Activated T-cell treated with anti-CD3 and anti-CD28 coated beads for 48 hours (primary cell): Measurements from ENCODE around the gene ILK.

Experiments used
- DNase-seq: peaks from one replicate; pipeline ENCODE4 v3.0.0-alpha.2; 2020; ENCODE audit warnings: low read depth

The ILK gene

DNA sequence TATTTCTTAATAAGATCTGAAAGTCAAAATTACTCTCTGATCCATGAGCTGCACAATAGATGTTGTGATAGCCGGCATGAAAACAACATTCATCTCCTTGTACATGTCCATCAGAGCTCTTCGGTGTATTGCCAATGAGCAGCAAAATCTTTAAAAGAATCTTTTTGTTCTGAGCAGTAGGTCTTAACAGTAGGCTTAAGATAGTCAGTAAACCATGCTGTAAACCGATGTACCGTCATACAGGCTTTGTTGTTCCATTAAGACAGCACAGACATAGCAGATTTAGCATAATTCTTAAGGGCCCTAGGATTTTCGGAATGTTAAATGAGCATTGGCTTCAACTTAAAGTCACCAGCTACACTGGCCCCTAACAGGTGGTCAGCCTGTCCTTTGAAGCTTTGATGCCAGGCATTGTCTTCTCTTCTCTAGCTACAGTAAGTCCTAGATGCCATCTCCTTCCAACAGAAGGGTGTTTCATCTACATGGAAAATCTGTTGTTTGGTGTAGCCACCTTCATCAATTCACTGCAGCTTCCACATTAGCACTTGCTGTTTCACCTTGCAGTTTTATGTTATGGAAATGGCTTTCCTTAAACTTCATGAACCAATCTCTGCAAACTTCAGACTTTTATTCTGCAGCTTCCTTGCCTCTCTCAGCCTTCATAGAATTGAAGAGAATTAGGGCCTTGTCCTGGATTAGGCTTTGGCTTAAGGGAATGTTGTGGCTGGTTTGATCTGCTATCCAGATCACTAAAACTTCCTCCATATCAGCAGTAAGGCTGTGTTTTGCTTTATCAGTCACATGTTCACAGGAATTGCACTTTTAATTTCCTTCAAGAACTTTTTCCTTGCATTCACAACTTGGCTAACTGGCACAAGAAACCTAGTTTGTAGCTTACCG is 28.5 kb upstream of the ILK start:
- no peak for DNase-seq

DNA sequence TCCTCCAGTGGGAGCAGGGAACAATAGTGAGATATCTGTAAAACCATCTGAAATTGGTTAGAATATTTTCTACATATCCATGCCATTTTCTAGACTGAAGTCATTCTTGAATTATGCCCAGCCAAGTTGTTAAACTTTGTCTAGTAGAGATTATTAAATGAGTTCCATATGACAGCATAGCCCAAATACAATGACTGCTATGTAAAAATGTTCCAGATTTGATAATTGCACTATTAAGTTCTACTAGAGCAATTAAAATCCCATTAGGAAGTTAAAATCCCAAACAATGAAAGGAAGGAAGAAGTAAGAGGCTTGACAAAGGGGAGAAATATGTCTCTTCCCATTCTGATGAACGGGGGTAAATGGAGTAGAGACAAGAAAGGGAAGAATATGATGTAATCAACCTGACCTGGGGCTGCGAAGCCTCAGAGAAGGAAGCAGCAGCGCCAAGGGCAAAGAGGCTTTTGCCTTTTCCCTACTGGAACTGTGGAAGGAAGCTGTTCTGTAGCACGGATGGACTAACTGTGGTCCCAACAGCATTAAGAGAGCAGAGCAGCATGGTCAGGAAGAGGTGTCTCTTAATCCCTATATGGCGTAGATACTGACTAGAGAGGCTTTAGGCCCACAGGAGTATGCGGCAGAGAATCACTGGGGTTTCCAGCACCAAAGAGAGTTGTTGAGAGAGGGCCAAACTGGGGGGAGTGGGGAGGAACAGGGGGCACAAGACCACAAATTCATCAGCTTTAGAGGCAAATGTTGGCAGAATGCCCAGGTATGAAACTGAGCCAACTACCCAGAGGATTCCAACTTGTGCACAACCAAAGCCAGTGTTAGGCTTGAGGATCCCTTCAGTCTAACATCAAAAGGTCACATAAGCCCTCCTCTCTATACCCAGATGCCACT is 26.9 kb upstream of the ILK start:
- DNase-seq, result no peak

DNA sequence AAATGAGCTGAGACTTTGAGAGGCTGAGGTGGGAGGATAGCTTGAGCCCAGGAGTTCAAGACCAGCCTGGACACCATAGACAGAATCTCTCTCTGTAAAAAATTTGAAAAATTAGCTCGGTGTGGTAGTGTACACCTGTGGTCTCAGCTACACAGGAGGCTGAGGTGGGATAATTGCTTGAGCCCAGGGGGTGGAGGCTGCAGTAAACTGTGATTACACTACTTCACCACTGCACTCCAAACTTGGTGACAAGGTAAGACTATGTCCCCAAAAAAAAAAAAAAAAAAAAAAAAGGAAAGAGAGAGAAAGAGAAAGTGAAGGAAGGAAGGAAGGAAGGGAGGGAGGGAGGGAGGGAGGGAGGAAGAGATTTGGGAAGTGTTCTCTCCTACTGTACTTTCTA is 25.4 kb upstream of the ILK start:
- no peak for DNase-seq

DNA sequence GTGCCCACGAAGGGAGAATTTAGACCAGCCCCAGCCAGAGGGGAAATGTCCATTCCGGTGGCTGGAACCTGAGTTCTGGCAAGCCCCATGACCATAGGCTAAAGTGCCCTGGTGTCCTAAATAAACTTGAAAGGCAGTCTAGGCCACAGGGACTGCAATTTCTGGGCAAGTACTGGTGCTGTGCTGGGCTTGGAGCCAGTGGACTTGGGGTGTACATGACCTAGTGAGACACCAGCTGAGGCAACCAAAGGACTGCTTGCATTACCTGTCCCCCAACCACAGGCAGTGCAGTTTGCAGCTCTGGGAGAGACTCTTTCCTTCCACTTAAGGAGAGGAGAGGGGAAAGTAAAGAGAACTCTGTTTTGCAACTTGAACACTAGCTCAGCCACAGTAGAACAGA is 23.9 kb upstream of the ILK start:
- DNase-seq, result no peak

DNA sequence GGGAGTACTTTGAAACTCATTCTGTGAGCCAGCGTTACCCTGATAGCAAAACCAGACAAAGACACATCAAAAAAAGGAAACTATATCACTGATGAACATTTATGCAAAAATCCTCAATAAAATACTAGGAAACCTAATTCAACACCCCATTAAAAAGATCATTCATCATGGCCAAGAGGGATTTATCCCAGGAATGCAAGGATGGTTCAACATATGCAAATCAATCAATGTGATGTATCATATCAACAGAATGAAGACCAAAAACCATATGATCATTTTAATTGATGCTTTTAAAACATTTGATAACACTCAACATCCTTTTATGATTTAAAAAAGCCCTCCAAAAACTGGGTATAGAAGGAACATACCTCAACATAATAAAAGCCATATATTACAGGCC is 20.0 kb upstream of the ILK start:
- no peak for DNase-seq

DNA sequence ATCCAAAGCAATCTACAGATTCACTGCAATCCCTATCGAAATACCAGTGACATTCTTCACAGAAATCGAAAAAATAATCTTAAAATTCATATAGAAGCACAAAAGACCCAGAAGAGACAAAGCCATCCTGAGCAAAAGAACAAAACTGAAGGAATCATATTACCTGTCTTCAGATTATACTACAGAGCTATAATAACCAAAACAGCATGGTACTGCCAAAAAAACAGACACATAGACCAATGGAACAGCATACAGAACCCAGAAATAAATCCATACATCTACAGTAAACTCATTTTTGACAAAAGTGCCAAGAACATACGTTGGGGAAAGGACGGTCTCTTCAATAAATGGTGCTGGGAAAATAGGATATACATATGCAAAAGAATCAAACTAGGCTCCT is 19.0 kb upstream of the ILK start:
- no peak for DNase-seq

DNA sequence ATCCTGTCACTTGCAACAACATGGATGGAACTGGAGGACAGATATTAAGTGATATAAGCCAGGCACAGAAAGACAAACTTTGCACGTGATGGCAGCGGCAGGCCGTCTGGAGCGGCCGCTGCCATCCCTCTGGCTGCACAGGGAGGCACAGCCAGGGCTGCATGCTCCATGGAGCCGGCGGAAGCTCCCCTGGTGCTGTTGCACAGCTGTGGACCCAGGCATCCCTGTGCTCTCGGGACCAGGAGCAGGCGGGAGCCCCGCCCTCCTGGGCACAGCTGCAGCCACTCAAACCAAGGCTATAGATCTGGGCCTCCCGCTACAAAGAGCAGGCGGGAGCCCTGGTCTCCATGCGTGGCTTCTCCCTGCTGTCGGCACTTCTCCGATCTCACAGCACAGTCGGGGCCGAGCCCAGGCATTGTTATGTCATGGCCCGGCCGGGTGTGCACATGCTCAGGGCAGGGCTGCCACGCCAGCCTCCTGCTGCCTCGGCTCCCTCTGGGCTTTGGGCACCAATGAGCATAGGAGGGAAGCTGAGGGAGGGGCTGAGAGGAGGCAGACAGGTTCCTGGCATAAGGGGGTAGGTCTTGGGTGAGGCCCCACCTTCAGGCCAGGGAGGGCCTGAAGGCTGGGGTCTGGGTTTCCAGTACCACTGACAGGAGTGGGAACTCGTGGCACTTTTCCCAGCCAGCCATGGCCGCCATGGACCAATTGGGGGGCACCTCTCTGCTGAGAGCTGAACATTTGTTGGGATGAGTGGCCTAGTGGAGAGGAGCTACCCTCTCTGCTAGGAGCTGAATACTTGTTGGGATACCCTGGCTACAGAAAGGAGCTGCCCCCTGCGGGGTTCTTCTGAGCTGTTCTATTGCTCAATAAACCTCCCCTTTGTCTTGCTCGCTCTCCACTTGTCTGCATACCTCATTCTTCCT is 16.9 kb upstream of the ILK start:
- no peak for DNase-seq

DNA sequence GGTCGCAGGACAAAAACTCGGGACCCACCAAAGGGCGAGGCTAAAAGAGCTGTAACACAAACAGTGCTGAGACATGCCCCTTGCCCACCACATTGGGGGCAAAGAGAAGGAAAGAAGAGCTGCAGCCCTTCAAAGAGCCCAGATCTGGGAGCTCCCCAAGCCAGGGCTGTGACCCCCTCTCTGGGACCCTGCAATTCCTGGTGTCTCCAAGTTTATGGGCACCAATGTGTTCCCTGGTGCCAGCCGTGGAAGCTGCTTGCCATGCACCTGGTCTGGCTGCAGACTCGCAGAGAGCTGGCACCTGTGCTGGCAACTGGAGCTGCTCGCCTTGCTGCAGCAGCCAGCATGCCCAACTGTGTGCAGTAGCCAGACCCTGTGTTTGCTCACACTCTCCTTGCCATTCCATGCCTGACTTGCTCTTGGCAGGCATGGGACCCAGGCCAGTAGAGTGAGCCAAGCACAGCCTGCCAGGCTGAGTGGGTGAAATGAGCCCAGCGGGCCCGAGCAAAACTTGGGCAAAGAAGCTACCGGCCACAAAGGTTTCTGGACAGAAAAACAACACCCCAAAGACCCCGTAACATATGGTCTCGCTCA is 16.1 kb upstream of the ILK start:
- no peak for DNase-seq

DNA sequence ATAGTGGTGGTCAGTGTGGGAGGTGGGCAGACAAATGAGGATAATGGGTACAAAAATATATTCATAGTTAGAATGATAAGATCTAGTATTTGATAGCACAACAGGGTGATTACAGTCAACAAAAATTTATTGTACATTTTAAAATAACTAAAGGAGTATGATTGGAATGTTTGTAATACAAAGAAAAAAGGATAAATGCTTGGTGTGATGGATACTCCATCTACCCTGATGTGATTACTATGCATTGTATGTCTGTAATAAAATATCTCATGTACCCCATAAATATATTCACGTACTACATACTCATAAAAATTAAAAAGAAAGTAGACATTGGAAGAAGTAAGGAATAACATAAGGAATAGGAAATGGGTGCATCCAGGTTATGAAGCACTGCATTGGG is 15.6 kb upstream of the ILK start:
- no peak for DNase-seq

DNA sequence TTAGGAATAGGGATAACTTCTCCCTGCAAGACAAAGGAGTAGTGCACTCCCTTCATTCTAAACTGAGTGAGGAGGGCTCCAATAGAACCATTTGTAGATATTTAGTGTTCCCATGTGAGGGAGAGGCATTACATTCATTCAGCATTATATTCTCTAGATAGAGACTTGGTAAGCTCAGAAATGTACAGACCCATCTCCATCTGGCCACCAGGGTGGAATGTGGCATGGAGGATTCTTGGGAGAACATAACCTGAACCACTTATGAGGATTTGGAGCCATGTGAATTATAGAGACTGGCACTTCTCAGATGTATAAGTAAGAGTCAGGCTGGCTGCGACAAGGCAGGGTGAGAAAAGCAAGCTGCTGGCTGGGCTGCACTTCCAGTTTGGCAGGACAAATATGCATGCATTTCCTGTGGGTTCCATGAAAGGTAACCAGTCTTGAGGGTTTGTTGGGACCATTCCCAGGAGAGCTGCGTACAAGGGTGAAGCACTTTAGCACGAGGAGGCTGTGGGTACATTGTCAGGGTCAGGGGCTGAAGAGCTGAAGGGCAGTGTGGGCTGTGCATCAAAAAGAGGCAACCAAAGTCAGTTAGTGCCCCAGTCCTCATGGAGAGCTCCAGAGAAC is 9.3 kb upstream of the ILK start:
- no peak for DNase-seq

DNA sequence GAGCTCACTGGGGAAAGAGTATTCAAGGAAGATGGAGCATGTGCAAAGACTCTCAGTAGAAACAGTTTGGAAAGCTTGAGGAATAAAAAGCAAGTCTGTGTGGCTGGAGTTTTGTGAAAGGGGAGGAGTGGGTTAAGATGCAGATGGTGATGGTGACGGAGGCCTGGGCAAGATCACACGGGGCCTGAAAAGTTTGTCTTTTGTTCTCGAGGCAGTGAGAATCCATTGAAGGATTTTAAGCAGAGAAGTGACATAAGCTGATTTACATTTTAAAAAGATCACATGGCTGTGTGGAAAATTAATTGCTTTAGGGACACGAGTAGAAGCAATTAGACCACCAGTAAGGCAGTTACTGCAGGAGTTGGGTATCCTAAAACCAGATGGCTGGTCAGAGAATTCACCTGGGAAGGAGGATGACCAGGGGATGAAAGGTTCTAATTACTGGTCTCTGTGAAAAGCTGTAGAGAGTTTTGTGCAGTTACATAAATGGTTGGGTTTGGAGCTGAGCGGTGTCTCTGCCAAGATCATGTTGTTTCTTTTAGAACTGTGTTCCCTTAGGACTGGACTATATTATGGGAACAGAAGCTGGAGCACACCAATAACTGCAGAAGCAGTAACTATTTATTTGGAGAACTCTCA is 7.2 kb upstream of the ILK start:
- DNase-seq, result no peak

DNA sequence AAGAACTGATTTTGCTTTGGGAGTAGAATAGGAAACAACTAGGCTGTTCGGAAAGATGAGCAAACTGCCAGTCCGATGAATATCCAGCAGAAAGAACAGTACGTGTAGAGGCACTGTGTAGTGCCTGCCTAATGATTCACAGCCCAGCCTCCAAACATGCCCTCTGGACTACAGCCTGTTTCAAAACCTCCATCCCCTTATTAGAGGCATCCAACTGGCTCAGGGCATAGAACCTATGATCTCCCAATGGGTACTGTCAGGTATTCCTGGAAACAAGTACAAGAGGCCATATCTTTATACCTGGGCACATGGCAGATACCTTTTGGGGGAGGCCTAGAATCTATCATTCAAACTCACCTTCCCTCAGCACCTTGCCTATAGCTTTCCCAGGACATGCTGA is 5.0 kb upstream of the ILK start:
- DNase-seq, result no peak

DNA sequence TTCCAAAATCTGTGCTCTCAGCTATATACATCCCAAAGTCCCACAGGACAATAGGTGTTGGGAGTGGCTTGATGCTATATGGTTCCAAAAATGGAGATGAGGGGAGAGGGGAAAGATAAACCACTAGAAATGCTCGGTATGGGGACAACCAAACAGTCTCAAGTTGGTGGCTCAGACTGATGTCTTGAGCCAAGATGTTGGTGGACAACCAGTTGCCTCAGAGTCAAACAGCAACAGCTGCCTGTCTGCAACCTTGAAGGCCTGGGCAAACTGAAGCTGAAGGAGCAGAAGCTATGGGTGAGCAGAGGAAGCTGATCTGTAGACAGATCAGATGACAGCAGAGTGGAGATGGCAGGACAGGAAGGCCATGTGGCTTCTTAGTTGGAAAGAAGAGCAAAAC is 4.1 kb upstream of the ILK start:
- DNase-seq, result no peak

DNA sequence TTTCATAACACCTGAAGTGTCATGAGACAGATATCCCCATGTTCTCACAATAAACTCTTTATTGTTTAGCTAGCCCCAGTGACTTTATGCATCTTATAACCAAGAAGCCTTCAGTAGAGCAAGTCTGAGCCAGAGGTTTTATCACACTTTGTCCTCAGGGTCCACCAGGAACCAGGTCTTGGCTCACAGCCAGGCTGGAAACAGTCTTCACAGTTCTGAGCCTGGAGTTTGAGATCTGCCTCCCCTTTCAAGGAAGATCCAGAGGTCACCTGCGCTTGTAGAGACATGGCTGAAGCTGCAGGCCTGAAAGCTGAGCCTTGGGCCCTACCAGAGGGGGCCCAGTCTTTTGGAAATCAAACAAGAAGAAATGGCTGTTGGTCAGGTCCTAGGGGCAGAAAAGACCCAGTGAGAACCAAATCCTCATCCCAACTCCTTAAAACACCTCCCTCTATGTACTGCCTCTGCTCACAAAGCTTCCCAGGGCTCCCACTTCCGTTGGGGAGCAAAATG is 3.6 kb upstream of the ILK start:
- no peak for DNase-seq

DNA sequence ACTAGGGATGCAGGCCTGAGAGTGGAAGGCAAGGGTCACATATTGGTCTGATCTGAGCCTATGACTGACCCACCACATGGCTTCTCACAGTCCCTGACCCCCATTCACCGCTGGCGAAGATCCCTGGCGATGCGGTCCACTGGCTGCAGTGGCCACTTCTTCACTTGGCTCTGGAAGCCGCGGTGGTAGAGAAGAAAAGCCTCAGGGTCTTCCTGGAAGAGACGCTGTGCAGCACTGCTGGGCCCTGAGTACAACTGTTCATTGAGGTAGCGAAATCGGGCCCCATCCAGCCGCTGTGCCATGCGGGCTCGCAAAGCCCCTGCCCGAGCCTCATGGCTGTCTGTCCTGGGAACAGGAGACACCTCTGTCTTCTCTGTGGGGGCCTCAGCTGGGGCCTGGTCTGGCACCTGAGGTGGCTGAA is 2.5 kb upstream of the ILK start:
- no peak for DNase-seq

DNA sequence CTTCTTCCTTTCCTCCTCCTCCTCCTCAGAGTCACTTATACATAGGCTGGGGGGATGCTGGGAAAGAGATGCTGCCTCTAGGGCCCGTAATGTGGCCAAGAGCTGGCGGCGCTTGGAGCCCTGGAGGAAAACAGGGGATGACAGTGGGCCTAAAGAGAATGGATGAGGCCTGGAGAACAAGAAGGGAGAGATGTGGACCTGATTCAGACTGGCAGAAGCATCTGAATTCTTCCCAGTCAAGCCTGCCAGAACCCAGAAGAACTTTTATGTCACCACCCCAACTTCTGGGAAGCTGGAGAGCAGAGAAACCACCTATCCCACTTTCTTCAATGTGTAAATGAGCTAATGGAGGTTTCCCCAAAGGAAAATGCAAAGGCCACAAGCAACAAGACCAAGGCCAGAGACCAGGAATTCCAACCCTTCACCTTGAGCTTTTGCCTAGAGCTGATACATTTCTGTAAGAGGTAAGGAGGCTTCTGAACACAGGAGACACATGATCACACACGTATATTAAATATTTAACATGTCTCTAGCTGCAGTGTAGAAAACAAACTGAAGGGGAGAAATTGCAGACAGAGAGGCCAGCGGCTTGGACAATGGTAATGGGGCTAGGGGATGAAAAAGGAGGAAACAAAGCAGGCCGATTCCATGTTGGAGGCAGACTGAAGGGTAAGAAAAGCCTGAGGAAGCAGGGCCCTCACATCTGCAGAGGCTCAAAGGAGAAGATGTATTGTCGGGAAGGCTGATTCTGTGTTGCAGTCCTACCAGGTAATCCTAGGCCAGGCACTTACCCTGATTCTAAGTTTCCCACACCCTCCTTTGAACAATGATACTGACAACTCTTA is 1.3 kb upstream of the ILK start:
- DNase-seq, result no peak

DNA sequence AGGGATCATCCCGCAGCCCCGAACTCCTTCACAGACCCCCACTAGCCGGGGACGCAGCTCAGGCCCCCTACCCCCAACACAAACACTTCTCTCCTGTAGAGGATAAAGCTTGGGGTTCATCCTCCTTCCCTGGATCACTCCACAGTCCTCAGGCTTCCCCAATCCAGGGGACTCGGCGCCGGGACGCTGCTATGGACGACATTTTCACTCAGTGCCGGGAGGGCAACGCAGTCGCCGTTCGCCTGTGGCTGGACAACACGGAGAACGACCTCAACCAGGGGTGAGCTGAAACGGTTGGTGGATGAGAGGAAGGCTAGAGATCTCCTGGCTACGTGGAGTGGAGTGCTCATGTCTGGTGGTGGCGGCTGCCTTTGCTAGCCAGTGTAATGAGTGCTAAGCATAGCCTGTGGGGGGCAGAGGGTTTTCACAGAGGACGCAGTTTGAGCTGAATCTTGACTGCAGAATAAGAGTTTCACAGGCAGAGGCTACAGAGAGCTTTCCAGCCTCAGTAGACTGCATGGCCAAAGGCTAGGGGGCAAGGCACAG is 580 bp downstream of the ILK start:
- peak; percentile 30 for DNase-seq

DNA sequence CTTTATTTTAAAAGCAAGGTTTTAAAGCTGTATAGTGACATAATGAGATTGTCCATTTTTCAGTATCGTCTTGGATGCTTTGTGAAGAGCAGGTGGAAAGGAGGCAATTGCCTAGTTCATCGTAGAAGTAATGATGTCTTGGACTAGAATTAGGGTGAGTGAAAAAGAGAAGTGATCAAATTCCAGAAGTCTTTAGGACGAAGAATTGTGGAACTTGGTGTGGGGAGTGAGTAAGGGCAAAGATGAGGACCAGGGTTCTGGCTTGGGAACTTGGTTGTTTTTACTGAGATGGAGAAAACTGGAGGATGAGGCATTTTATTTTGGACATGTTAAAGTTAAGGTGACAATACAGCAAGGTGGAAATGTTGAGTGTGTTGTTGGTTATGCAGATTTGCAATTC is 1.2 kb downstream of the ILK start:
- no peak for DNase-seq

DNA sequence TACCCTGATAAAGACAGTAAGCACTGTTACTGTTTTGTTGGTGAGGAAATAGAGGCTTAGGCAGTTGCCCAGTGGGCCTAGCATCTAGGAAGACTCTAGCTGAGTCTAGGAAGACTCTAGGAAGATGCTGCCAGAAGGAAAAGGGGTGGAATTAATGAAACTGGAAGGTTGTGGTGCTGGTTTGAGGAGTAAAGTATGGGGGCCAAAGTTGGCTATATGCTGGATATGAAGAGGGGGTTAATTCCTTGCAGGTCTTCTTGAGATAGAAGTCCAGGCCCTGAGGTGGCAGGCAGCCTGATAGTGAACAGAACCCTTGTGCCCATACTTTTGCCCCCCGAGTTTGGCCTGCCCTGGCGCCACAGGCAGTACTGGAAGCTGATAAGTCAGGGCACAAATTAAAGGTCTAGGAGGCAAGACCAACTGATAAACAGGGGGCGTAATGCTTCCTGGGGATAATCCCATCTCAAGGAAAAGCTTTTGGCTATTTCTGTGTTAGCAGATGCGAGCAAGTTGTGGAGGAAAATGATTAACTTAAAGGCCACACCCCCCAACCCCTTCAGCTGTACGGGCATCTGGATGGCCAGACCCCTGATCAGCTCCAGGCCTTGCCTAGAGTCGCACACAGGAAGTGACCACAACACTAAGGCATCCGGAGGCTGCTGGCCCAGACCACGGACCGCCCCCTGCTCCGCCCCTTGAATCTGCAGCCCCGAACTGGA is 3.1 kb downstream of the ILK start:
- peak; percentile 55 for DNase-seq
